Caco-2 (cell line): ENCODE data around the gene GRK4. TPM values are rescaled to one million over a fixed set of nuclear protein-coding genes. Genes with fewer than 3 reads are reported as not detected.

Source experiments
- BruUV-seq: library from RNA; stranded (reverse); fragments of 400-500 nt; replicated peaks from 2 replicates; lab custom pipeline; 2021; lab: Mats Ljungman, UMichigan
- CTCF ChIA-PET: fragments of 300-600 bp; sonication (Branson Sonifier 250); formaldehyde crosslinking; loops from one replicate; lab custom pipeline; 2022; ENCODE audit warnings: antibody characterized with exemption; lab: Charles Lee
- POLR2A ChIA-PET: fragments of 300-600 bp; sonication (Branson Sonifier 250); formaldehyde crosslinking; loops from one replicate; lab custom pipeline; 2022; ENCODE audit warnings: antibody characterized with exemption; lab: Charles Lee
- DNase-seq, 2 experiments: peaks; one replicate each; pipeline versions ENCODE4 v3.0.0 to v3.0.0-alpha.2; 2020 to 2022
- H3K27me3 ChIP-seq: replicated peaks from 2 replicates; pipeline ENCODE4 v1.6.0; 2011; ENCODE audit warnings: low read length; ENCODE audit not compliant: control insufficient read depth, insufficient read depth
- H3K36me3 ChIP-seq: 2 replicates; pipeline ENCODE4 v1.5.1; 2011; ENCODE audit warnings: low read length; ENCODE audit not compliant: control insufficient read depth, insufficient read depth
- H3K4me1 ChIP-seq: fragments of 250-450 bp; sonication (Bioruptor Pico); 2 replicates; pipeline ENCODE4 v1.5.1; 2020; ENCODE audit warnings: mild to moderate bottlenecking
- H3K4me3 ChIP-seq: 2 replicates; pipeline ENCODE4 v1.5.1; 2011; ENCODE audit warnings: low read depth, mild to moderate bottlenecking, control low read depth, low read length
- H3K9me3 ChIP-seq: fragments of 250-450 bp; sonication (Bioruptor Pico); 2 replicates; pipeline ENCODE4 v1.5.1; 2020; ENCODE audit warnings: mild to moderate bottlenecking, moderate library complexity
- H3K27ac Mint-ChIP-seq: one replicate; pipeline ENCODE4 v1.8.0; 2022; ENCODE audit warnings: mixed read lengths; ENCODE audit not compliant: unreplicated experiment
- H3K27me3 Mint-ChIP-seq: one replicate; pipeline ENCODE4 v1.8.0; 2022; ENCODE audit warnings: mixed read lengths; ENCODE audit not compliant: insufficient read depth, unreplicated experiment
- H3K36me3 Mint-ChIP-seq: one replicate; pipeline ENCODE4 v1.8.0; 2022; ENCODE audit warnings: mild to moderate bottlenecking, mixed read lengths; ENCODE audit not compliant: insufficient read depth, unreplicated experiment
- H3K4me1 Mint-ChIP-seq: one replicate; pipeline ENCODE4 v1.8.0; 2022; ENCODE audit warnings: low read depth, mixed read lengths; ENCODE audit not compliant: unreplicated experiment
- H3K4me3 Mint-ChIP-seq: one replicate; pipeline ENCODE4 v1.8.0; 2022; ENCODE audit warnings: mild to moderate bottlenecking, moderate library complexity, mixed read lengths; ENCODE audit not compliant: unreplicated experiment
- H3K9me3 Mint-ChIP-seq: one replicate; pipeline ENCODE4 v1.8.0; 2022; ENCODE audit warnings: mixed read lengths; ENCODE audit not compliant: unreplicated experiment
- intact Hi-C: fragments of 100-400 bp; cut with micrococcal nuclease; formaldehyde crosslinking; loops from one replicate; pipeline ENCODE4 v1.10.0; 2022; ENCODE audit not compliant: unreplicated experiment
- total RNA-seq: library from RNA; stranded (reverse); gene quantifications from 2 replicates; pipeline ENCODE4 v1.2.3, GENCODE V29; 2022
- TF ChIP-seq, protein P1 (sequence below), 2 experiments: fragments of 200-600 bp in 1 of 2; IDR thresholded peaks; 1 replicate in 1 of 2; 2 replicates in 1 of 2; pipeline versions ENCODE4 v1.5.1 to v1.8.0; 2011 to 2022; ENCODE audit warnings: antibody characterized with exemption in 1 of 2, control low read depth in 1 of 2, inconsistent platforms in 1 of 2, low read depth in 1 of 2, low read length in 1 of 2, mild to moderate bottlenecking in 1 of 2, moderate library complexity in 1 of 2; ENCODE audit not compliant: insufficient read depth in 1 of 2, severe bottlenecking in 1 of 2, unreplicated experiment in 1 of 2

GRK4 gene
- total RNA-seq, 1 experiment from 2014 or later = 7.1 TPM

GRCh38 chr4:3085948-3086670 lies 122.7 kb downstream of the GRK4 start:
- POLR2A ChIA-PET = no interaction called here
- H3K4me1 Mint-ChIP-seq = no peaks in the 10 kb centered on the region
- intact Hi-C loops = no loop called here
- H3K36me3 Mint-ChIP-seq = peaks cover 30% of the 10 kb centered on the region
- H3K27ac Mint-ChIP-seq = no peak overlapping the region
- H3K27me3 ChIP-seq = no peaks in the 10 kb centered on the region
- TF ChIP-seq, protein P1, sequence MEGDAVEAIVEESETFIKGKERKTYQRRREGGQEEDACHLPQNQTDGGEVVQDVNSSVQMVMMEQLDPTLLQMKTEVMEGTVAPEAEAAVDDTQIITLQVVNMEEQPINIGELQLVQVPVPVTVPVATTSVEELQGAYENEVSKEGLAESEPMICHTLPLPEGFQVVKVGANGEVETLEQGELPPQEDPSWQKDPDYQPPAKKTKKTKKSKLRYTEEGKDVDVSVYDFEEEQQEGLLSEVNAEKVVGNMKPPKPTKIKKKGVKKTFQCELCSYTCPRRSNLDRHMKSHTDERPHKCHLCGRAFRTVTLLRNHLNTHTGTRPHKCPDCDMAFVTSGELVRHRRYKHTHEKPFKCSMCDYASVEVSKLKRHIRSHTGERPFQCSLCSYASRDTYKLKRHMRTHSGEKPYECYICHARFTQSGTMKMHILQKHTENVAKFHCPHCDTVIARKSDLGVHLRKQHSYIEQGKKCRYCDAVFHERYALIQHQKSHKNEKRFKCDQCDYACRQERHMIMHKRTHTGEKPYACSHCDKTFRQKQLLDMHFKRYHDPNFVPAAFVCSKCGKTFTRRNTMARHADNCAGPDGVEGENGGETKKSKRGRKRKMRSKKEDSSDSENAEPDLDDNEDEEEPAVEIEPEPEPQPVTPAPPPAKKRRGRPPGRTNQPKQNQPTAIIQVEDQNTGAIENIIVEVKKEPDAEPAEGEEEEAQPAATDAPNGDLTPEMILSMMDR (IDR thresholded peaks at IDR 0.05; ENCODE audit: insufficient read depth in 1 of 2, low read depth in 1 of 2, low read length in 1 of 2, severe bottlenecking in 1 of 2, unreplicated experiment in 1 of 2) = no peak
- no peak for DNase-seq
- no peak overlapping the region for H3K4me3 ChIP-seq
- H3K27me3 Mint-ChIP-seq = no peaks in the 10 kb centered on the region
- no peaks in the 10 kb centered on the region for H3K9me3 Mint-ChIP-seq
- CTCF ChIA-PET = no interaction called here
- H3K4me3 Mint-ChIP-seq = no peak overlapping the region
- H3K4me1 ChIP-seq = peaks cover 3% of the 10 kb centered on the region; the same call in 1 of the 2 replicates
- no peaks in the 10 kb centered on the region for H3K9me3 ChIP-seq
- BruUV-seq = no TSS peak
- H3K36me3 ChIP-seq = no peaks in the 10 kb centered on the region

DNA sequence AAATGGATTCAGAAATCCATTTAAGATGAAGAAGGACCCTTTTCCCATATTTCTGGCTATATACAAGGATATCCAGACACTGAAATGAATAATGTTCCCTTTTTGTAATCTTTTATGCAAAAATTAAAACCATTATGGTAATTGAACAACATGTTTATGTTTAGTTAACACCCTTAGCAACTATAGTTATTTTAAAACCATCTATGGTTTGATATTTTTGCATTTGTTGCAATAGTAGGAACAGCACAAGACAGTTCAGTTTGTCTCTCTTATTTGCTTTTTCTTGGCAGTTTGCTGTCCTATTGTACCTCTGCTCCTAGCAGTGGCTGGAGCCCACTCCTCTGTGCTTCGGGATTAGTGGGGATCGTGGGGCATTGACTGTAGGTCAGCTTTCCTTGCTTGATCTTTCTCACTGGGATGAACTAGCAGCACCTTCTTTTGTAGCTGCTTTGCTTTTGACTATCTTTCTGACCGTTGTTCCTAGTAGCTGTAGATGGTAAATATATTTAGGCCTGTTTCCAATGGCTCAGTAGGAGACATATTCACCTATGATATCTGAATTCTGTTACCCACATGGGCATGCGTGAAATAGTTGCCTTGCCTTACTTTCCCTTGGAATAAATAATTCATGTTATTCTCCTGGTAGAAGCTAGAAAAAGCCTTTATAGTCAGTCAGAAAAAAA lies 123.9 kb downstream of the GRK4 start:
- CTCF ChIA-PET = no interaction called here
- H3K4me3 Mint-ChIP-seq = no peak overlapping the region
- peaks cover 3% of the 10 kb centered on the region; the same call in 1 of the 2 replicates for H3K4me1 ChIP-seq
- BruUV-seq = no TSS peak
- intact Hi-C loops = no loop called here
- H3K36me3 Mint-ChIP-seq = peaks cover 30% of the 10 kb centered on the region
- TF ChIP-seq, protein P1 (IDR thresholded peaks at IDR 0.05; ENCODE audit: insufficient read depth in 1 of 2, low read depth in 1 of 2, low read length in 1 of 2, severe bottlenecking in 1 of 2, unreplicated experiment in 1 of 2) = no peak
- no peaks in the 10 kb centered on the region for H3K9me3 ChIP-seq
- no peak for DNase-seq
- H3K4me1 Mint-ChIP-seq = no peaks in the 10 kb centered on the region
- H3K27me3 Mint-ChIP-seq = no peaks in the 10 kb centered on the region
- no peaks in the 10 kb centered on the region for H3K36me3 ChIP-seq
- no peak overlapping the region for H3K27ac Mint-ChIP-seq
- no peak overlapping the region for H3K4me3 ChIP-seq
- H3K27me3 ChIP-seq = no peaks in the 10 kb centered on the region
- POLR2A ChIA-PET = no interaction called here
- H3K9me3 Mint-ChIP-seq = no peaks in the 10 kb centered on the region

Other genes starting within 250 kb of the GRK4 start
- 35.8 and 36.3 TPM in 2 replicates for gene TNIP2, start 207.2 kb upstream of the GRK4 start, total RNA-seq
- gene SH3BP2, start 170.5 kb upstream of the GRK4 start, total RNA-seq = 44.4 and 48.5 TPM in 2 replicates
- 222 and 242 TPM in 2 replicates for gene ADD1, start 119.7 kb upstream of the GRK4 start, total RNA-seq
- 55.2 and 60.5 TPM in 2 replicates for gene NOP14, start 165 bp upstream of the GRK4 start, total RNA-seq
- gene HTT-AS, start 111.0 kb downstream of the GRK4 start, total RNA-seq = not detected in 2 replicates
- 57.5 and 63.3 TPM in 2 replicates for gene HTT, start 111.1 kb downstream of the GRK4 start, total RNA-seq